ENCODE measurements around the gene VPS11.

DNA sequence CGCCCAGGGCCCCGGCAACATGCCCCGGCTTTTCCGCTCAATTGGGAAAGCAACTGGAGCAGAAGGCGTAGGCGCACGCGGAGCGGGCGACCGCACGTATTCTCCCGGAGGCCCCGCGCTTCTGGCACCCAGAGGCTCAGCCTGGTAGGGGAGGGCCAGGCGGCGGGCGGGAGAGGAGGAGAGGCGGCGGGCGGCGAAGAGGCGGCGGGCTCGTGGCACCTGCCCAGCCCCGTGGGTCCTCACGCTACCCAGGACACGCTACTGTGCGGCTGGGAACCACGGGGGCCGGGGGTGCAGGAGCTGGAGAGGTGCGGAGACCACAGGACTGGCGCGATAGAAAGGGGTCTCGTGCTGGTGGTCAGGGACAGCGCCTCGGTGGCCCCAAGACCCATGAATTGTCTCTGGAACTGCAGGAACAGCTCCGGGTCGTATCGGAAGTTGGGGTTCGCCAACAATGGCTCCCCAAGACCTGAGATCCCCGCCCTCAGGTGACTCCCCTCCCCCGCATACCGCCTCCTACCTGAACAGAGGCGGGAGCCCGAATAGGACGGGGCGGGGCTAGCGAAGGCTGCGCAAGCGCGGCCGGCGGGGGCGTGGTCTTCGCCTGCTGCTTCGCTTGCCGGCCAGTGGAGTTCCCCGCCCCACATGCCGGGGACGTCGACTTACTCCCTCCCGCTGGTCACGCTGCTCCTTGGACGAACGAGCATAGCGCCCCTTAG, 37.1 kb upstream of the VPS11 start, which contains the start of gene SLC37A4:
- no peak for TF ChIP-seq EZH2 (IDR thresholded peaks at IDR 0.05; ENCODE audit: insufficient read depth, poor library complexity, severe bottlenecking)
- no peak for TF ChIP-seq EZH2phosphoT487 (IDR thresholded peaks at IDR 0.05; ENCODE audit: insufficient read depth, low read depth)
